ENCODE data around the gene MLLT6. TPM values are rescaled to one million over a fixed set of nuclear protein-coding genes. Genes with fewer than 3 reads are reported as not detected.

The MLLT6 gene
- total and polyA plus RNA-seq, 3 experiments from 2014 or later: 15.9 to 202 (median 197) TPM

DNA sequence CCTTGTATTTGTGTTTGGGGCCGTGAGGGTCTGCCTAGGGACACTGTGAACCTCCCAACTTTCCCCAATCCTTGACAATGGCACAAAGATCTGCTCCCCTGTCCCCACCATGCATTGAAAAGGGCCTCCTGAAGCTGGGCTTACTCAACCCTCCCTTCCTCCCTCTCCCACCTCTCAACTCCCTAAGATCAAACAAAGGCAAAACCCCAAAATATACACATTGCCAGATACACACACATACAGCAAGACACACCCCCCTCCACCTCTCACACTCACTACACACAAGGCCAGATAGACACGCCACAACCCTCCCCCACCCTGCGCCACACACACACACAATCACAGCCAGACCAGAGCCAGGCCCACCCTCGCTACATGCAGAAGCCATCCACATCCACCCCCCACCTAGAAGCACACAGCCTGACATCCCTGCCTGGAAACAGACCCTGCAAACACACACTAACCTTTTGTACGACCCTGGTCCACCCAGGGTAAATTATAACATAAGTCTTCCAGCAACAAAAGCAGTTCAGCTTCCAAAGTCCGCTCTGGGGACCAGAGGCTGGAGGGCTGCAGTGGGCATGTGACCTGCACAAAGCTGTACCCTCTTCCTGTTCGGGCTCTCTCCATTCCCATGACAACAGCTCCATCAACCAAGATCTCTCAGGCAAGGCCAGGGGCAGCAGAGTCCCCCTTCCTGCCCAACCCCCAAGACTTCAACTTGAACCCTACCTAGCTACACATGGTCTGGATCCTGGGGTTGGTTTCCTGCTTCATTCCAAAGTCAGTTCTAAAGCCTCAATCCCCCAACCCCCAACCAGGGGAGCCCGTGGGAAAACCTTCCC is 41.2 kb downstream of the MLLT6 start:
- Mint-ChIP-seq H3K4me3 (peak overlapping the region in 6 of 7 donors; percentile 3 to 68 (median 36)), H3K9me3 (no peaks in the 10 kb centered on the region), H3K4me1 (peaks cover 25 to 39% (median 26%) of the 10 kb centered on the region in 3 donors), H3K36me3 (no peaks in the 10 kb centered on the region), H3K27ac (peak overlapping the region in 1 of 8 donors; percentile 9), H3K27me3 (peaks cover 48 to 58% of the 10 kb centered on the region in 2 donors)
- no peak overlapping the region for H3K27ac ChIP-seq (ENCODE audit: low read depth, low read length)
- no peak overlapping the region for H3K4me3 ChIP-seq (ENCODE audit: low read length)
- H3K36me3 ChIP-seq (ENCODE audit: insufficient read depth, low read length): no peaks in the 10 kb centered on the region
- ChIA-PET CTCF (interaction anchor here (1.0 to 5.3 kb wide), 2 partner anchors 10 to 49 kb away, joined by 3 to 23 read pairs; no protein-coding TSS in a partner anchor), POLR2A (no interaction called here)
- H3K4me1 ChIP-seq (ENCODE audit: insufficient read depth, low read length): peaks cover 40% of the 10 kb centered on the region
- no peaks in the 10 kb centered on the region for H3K9me3 ChIP-seq (ENCODE audit: low read length)
- H3K27me3 ChIP-seq (ENCODE audit: insufficient read depth, low read length, poor library complexity, severe bottlenecking): peaks cover 39% of the 10 kb centered on the region
- no peak for DNase-seq

DNA sequence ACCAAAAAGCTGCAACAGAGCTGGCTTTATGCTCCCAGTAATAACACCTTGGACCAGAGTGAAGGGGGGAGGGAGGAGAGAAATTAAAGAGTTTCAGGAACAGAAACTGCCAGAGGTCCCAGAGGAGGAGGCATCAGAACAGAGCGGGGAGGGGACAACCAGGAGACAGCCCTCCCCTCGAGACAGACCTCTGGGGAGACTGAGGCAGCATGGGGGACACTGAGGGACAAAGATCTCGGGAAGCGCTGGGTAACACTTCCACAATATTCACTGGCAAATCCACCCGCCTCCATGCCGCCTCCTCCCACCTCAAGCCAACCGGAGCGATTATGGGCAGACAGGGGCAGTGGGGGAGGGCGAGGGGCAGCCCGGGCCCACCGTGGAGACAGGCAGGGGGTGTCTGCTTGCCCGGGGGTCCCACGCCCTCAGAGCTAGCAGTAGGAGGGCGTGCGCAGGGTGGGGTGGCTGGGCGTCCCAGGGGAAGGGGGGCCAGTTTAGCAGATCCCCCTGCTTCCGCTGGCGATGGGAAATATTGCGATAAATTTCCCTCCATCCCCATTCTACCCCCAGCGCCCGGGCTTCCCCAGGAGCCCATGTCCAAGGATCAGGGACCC is 41.9 kb downstream of the MLLT6 start:
- Histone ChIP-seq H3K36me3 (ENCODE audit: insufficient read depth, low read length) (no peaks in the 10 kb centered on the region), H3K9me3 (ENCODE audit: low read length) (no peaks in the 10 kb centered on the region), H3K4me1 (ENCODE audit: insufficient read depth, low read length) (peaks cover 43% of the 10 kb centered on the region), H3K27ac (ENCODE audit: low read depth, low read length) (no peak overlapping the region), H3K4me3 (ENCODE audit: low read length) (no peak overlapping the region), H3K27me3 (ENCODE audit: insufficient read depth, low read length, poor library complexity, severe bottlenecking) (peaks cover 39% of the 10 kb centered on the region)
- H3K4me1 Mint-ChIP-seq: peaks cover 32 to 47% (median 33%) of the 10 kb centered on the region in 3 donors
- peaks cover 0 to 3% (median 0%) of the 10 kb centered on the region in 5 donors for H3K9me3 Mint-ChIP-seq
- peaks cover 0 to 3% (median 2%) of the 10 kb centered on the region in 3 donors for H3K36me3 Mint-ChIP-seq
- peak overlapping the region in 6 of 7 donors; percentile 3 to 68 (median 54) for H3K4me3 Mint-ChIP-seq
- peaks cover 52 to 57% of the 10 kb centered on the region in 2 donors for H3K27me3 Mint-ChIP-seq
- ChIA-PET POLR2A (no interaction called here), CTCF (interaction anchor here (1.0 to 5.3 kb wide), 2 partner anchors 11 to 48 kb away, joined by 3 to 23 read pairs; no protein-coding TSS in a partner anchor)
- no peak for DNase-seq
- H3K27ac Mint-ChIP-seq: peak overlapping the region in 2 of 8 donors; percentile 9 to 61

- Mint-ChIP-seq H3K4me1 (peaks cover 36 to 53% (median 39%) of the 10 kb centered on the region in 3 donors), H3K27me3 (peaks cover 50 to 55% of the 10 kb centered on the region in 2 donors), H3K4me3 (peak overlapping the region in 6 of 7 donors; percentile 21 to 81 (median 58)), H3K9me3 (peaks cover 0 to 3% (median 0%) of the 10 kb centered on the region in 5 donors), H3K36me3 (peaks cover 1 to 9% (median 2%) of the 10 kb centered on the region in 3 donors), H3K27ac (no peak overlapping the region)
- ChIA-PET CTCF (interaction anchor here (5.3 kb wide), 1 partner anchor 12 kb away, joined by 23 read pairs; no protein-coding TSS in a partner anchor), POLR2A (no interaction called here)
- peak overlapping the region; percentile 38 for H3K27ac ChIP-seq (ENCODE audit: low read depth, low read length)
- peaks cover 43% of the 10 kb centered on the region for H3K4me1 ChIP-seq (ENCODE audit: insufficient read depth, low read length)
- peaks cover 39% of the 10 kb centered on the region for H3K27me3 ChIP-seq (ENCODE audit: insufficient read depth, low read length, poor library complexity, severe bottlenecking)
- peak overlapping the region; percentile 37 for H3K4me3 ChIP-seq (ENCODE audit: low read length)
- no peaks in the 10 kb centered on the region for H3K9me3 ChIP-seq (ENCODE audit: low read length)
- DNase-seq: no peak
- H3K36me3 ChIP-seq (ENCODE audit: insufficient read depth, low read length): no peaks in the 10 kb centered on the region
These were observed 42.5 kb downstream of the MLLT6 start for GRCh38 chr17:38747463-38748148.

DNA sequence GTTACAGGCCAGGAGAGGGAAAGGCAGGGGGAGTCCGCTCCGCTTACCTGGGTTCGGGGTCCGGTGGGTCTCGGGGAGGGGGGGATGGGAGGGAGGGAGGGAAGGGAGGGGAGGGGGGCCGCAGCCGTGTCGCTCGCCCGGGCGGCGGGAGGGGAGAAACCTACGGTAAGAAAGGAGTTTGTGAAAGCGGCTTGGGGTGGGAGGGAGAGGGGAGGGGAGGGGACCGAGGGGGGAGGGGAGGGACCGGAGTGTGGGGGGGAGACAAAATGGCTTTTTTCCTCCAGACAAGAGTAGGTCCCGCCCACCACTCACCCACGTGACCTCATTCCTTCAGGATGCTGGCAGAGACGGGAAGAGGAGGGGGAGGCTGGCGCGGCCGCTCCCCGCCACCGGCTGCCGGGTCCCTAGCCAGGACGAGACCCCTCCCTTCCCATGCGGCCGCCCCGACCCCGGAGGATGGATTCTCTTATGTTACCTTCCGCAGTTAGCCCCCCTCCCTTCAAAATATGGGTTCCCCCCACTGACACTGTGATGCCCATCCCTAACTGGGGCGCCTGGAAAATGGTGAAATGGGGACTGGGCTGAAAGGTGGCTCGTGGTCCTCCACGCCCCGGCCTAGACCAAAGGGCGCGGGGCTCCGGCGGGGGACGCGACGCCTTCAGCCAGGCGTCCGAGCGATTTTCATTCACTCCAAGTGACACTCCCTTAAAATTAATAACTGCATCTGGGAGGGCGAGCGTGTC is 43.2 kb downstream of the MLLT6 start, which contains the start of gene PCGF2:
Gene PCGF2 (minus strand): TSS at position 188 of the 743 bp plus-strand sequence. CDS start 7,934 bp downstream, outside the sequence.
- H3K36me3 ChIP-seq (ENCODE audit: insufficient read depth, low read length): no peaks in the 10 kb centered on the region
- no peak for DNase-seq
- H3K27ac Mint-ChIP-seq: peak within 1 kb of the TSS in 1 of 8 donors; percentile 33
- H3K36me3 Mint-ChIP-seq: peaks cover 2 to 12% (median 3%) of the 10 kb centered on the region in 3 donors
- peaks cover 39% of the 10 kb centered on the region for H3K27me3 ChIP-seq (ENCODE audit: insufficient read depth, low read length, poor library complexity, severe bottlenecking)
- peak within 1 kb of the TSS in 6 of 7 donors; percentile 56 to 100 (median 96) for H3K4me3 Mint-ChIP-seq
- H3K4me1 Mint-ChIP-seq: peaks cover 41 to 60% (median 43%) of the 10 kb centered on the region in 3 donors
- peaks cover 47% of the 10 kb centered on the region for H3K4me1 ChIP-seq (ENCODE audit: insufficient read depth, low read length)
- no peaks in the 10 kb centered on the region for H3K9me3 ChIP-seq (ENCODE audit: low read length)
- ChIA-PET CTCF (interaction anchor here (5.3 kb wide), 1 partner anchor 13 kb away, joined by 23 read pairs; no protein-coding TSS in a partner anchor), POLR2A (no interaction called here)
- peak within 1 kb of the TSS; percentile 47 for H3K4me3 ChIP-seq (ENCODE audit: low read length)
- peak within 1 kb of the TSS; percentile 38 for H3K27ac ChIP-seq (ENCODE audit: low read depth, low read length)
- peaks cover 0 to 3% (median 0%) of the 10 kb centered on the region in 5 donors for H3K9me3 Mint-ChIP-seq
- peaks cover 47 to 55% of the 10 kb centered on the region in 2 donors for H3K27me3 Mint-ChIP-seq

- Histone ChIP-seq H3K4me3 (ENCODE audit: low read length) (peak overlapping the region; percentile 47), H3K4me1 (ENCODE audit: insufficient read depth, low read length) (peaks cover 52% of the 10 kb centered on the region), H3K9me3 (ENCODE audit: low read length) (no peaks in the 10 kb centered on the region), H3K36me3 (ENCODE audit: insufficient read depth, low read length) (no peaks in the 10 kb centered on the region), H3K27me3 (ENCODE audit: insufficient read depth, low read length, poor library complexity, severe bottlenecking) (peaks cover 39% of the 10 kb centered on the region), H3K27ac (ENCODE audit: low read depth, low read length) (no peak overlapping the region)
- no peak for DNase-seq
- Mint-ChIP-seq H3K9me3 (peaks cover 0 to 3% (median 0%) of the 10 kb centered on the region in 5 donors), H3K27ac (no peak overlapping the region), H3K27me3 (peaks cover 47 to 55% of the 10 kb centered on the region in 2 donors), H3K36me3 (peaks cover 3 to 15% (median 4%) of the 10 kb centered on the region in 3 donors), H3K4me3 (peak overlapping the region in 4 of 7 donors; percentile 56 to 98 (median 79)), H3K4me1 (peaks cover 45 to 65% (median 48%) of the 10 kb centered on the region in 3 donors)
- ChIA-PET CTCF (no interaction called here), POLR2A (interaction anchor here (0.8 kb wide), 1 partner anchor 17 kb away, joined by 5 read pairs; no protein-coding TSS in a partner anchor)
These were observed 43.8 kb downstream of the MLLT6 start for GRCh38 chr17:38748892-38749222.

- CTCF ChIA-PET: no interaction called here
- Histone ChIP-seq H3K4me3 (ENCODE audit: low read length) (peak overlapping the region; percentile 47), H3K27ac (ENCODE audit: low read depth, low read length) (no peak overlapping the region)
These were observed 44.4 kb downstream of the MLLT6 start for GRCh38 chr17:38749223-38750043.

More at GRCh38 chr17:38749223-38750043, 44.4 kb downstream of the MLLT6 start:
- H3K4me3 Mint-ChIP-seq: peak overlapping the region; percentile 56 to 100 (median 93)
- POLR2A ChIA-PET: interaction anchor here (0.8 kb wide), 1 partner anchor 18 kb away, joined by 5 read pairs; no protein-coding TSS in a partner anchor
- peaks cover 43 to 54% of the 10 kb centered on the region in 2 donors for H3K27me3 Mint-ChIP-seq
- peaks cover 57% of the 10 kb centered on the region for H3K4me1 ChIP-seq (ENCODE audit: insufficient read depth, low read length)
- H3K27ac Mint-ChIP-seq: peak overlapping the region in 1 of 8 donors; percentile 27
- peak in 1 of 5 donors; percentile 23 for DNase-seq
- H3K4me1 Mint-ChIP-seq: peaks cover 47 to 69% (median 52%) of the 10 kb centered on the region in 3 donors
- H3K27me3 ChIP-seq (ENCODE audit: insufficient read depth, low read length, poor library complexity, severe bottlenecking): peaks cover 39% of the 10 kb centered on the region
- H3K36me3 Mint-ChIP-seq: peaks cover 3 to 18% (median 4%) of the 10 kb centered on the region in 3 donors
- H3K36me3 ChIP-seq (ENCODE audit: insufficient read depth, low read length): no peaks in the 10 kb centered on the region
- H3K9me3 ChIP-seq (ENCODE audit: low read length): no peaks in the 10 kb centered on the region
- peaks cover 0 to 3% (median 0%) of the 10 kb centered on the region in 5 donors for H3K9me3 Mint-ChIP-seq
